Left ventricle myocardium inferior (tissue), 1 donor: Measurements from ENCODE around the gene NUBPL. TPM values are rescaled to one million over a fixed set of nuclear protein-coding genes. Genes with fewer than 3 reads are reported as not detected.

Experiments
- DNase-seq: peaks from one replicate; pipeline ENCODE4 v3.0.0-alpha.2; 2020
- H3K27ac ChIP-seq: fragments of 200-600 bp; replicated peaks from 2 replicates; pipeline ENCODE4 v1.8.0; 2021
- H3K27me3 ChIP-seq: fragments of 200-600 bp; 2 replicates; pipeline ENCODE4 v1.8.0; 2021; ENCODE audit warnings: low read depth
- H3K36me3 ChIP-seq: fragments of 200-600 bp; 2 replicates; pipeline ENCODE4 v1.8.0; 2021
- H3K4me1 ChIP-seq: fragments of 200-600 bp; 2 replicates; pipeline ENCODE4 v1.8.0; 2021
- H3K4me3 ChIP-seq: fragments of 200-600 bp; 2 replicates; pipeline ENCODE4 v1.8.0; 2021; ENCODE audit warnings: mild to moderate bottlenecking, moderate library complexity
- H3K9me3 ChIP-seq: fragments of 200-600 bp; replicated peaks from 2 replicates; pipeline ENCODE4 v1.8.0; 2021
- CTCF ChIP-seq: fragments of 200-600 bp; IDR thresholded peaks from 2 replicates; pipeline ENCODE4 v1.8.0; 2021; ENCODE audit warnings: antibody characterized with exemption, mild to moderate bottlenecking, borderline replicate concordance
- intact Hi-C: fragments of 100-400 bp; cut with micrococcal nuclease; formaldehyde crosslinking; loops from one replicate; pipeline ENCODE4 v1.11.0; 2022
- total RNA-seq: library from RNA; stranded (reverse); fragmentation: NEBNext Ultra II Directional; extraction: Animal tissue kit (Norgen Biotek cat#: 25700); gene quantifications from one replicate; pipeline ENCODE4 v1.2.1, GENCODE V29; 2021
- donor health status: DM: no; HTN: yes; CAD: no; lungs with severe emphysema.

The NUBPL gene
- total RNA-seq, 1 donor from 2014 or later = 32.2 TPM

- intact Hi-C loops = no loop called here
- no peaks in the 10 kb centered on the region for H3K27me3 ChIP-seq
- H3K4me1 ChIP-seq = peaks cover 9% of the 10 kb centered on the region
- no peaks in the 10 kb centered on the region for H3K9me3 ChIP-seq
- H3K4me3 ChIP-seq = no peak overlapping the region
- TF ChIP-seq CTCF = no peak
- DNase-seq = no peak
- H3K27ac ChIP-seq = no peak overlapping the region
- H3K36me3 ChIP-seq = no peaks in the 10 kb centered on the region
Measured at GRCh38 chr14:31690056-31690455, 128.9 kb downstream of the NUBPL start.

- H3K9me3 ChIP-seq = no peaks in the 10 kb centered on the region
- H3K36me3 ChIP-seq = no peaks in the 10 kb centered on the region
- H3K4me3 ChIP-seq = no peak overlapping the region
- no peak for DNase-seq
- H3K27ac ChIP-seq = no peak overlapping the region
- no peaks in the 10 kb centered on the region for H3K27me3 ChIP-seq
- intact Hi-C loops = no loop called here
- TF ChIP-seq CTCF = no peak
- H3K4me1 ChIP-seq = peaks cover 21% of the 10 kb centered on the region
Measured at GRCh38 chr14:31692376-31692781, 131.2 kb downstream of the NUBPL start.

GRCh38 chr14:31696378-31696777 lies 135.2 kb downstream of the NUBPL start:
- H3K9me3 ChIP-seq = no peaks in the 10 kb centered on the region
- H3K4me1 ChIP-seq = peaks cover 23% of the 10 kb centered on the region
- no peak overlapping the region for H3K27ac ChIP-seq
- no peak overlapping the region for H3K4me3 ChIP-seq
- DNase-seq = no peak
- no peak for TF ChIP-seq CTCF
- intact Hi-C loops = no loop called here
- peaks cover 2% of the 10 kb centered on the region for H3K36me3 ChIP-seq
- no peaks in the 10 kb centered on the region for H3K27me3 ChIP-seq

GRCh38 chr14:31699809-31700208 lies 138.6 kb downstream of the NUBPL start:
- H3K4me1 ChIP-seq = peaks cover 14% of the 10 kb centered on the region
- no peaks in the 10 kb centered on the region for H3K27me3 ChIP-seq
- peaks cover 5% of the 10 kb centered on the region for H3K9me3 ChIP-seq
- TF ChIP-seq CTCF = no peak
- no peak overlapping the region for H3K27ac ChIP-seq
- H3K36me3 ChIP-seq = peaks cover 19% of the 10 kb centered on the region
- intact Hi-C loops = no loop called here
- no peak for DNase-seq
- no peak overlapping the region for H3K4me3 ChIP-seq

- TF ChIP-seq CTCF = no peak
- H3K9me3 ChIP-seq = peaks cover 5% of the 10 kb centered on the region
- no peak overlapping the region for H3K27ac ChIP-seq
- H3K36me3 ChIP-seq = peaks cover 25% of the 10 kb centered on the region
- H3K4me1 ChIP-seq = peaks cover 14% of the 10 kb centered on the region
- no peak for DNase-seq
- H3K4me3 ChIP-seq = no peak overlapping the region
- intact Hi-C loops = no loop called here
- no peaks in the 10 kb centered on the region for H3K27me3 ChIP-seq
Measured at GRCh38 chr14:31700282-31701074, 139.3 kb downstream of the NUBPL start.
